WI38 (cell line): ENCODE data around the gene KCNH2.

Source experiments
- H3K4me3 ChIP-seq: 2 replicates; pipeline ENCODE4 v1.5.1; 2011; ENCODE audit warnings: low read depth, mild to moderate bottlenecking, control low read depth, low read length
- TF ChIP-seq, protein P1 (sequence below): IDR thresholded peaks from 2 replicates; pipeline ENCODE4 v1.5.1; 2012; ENCODE audit warnings: low read depth, mild to moderate bottlenecking, control low read depth, low read length

The KCNH2 gene

DNA sequence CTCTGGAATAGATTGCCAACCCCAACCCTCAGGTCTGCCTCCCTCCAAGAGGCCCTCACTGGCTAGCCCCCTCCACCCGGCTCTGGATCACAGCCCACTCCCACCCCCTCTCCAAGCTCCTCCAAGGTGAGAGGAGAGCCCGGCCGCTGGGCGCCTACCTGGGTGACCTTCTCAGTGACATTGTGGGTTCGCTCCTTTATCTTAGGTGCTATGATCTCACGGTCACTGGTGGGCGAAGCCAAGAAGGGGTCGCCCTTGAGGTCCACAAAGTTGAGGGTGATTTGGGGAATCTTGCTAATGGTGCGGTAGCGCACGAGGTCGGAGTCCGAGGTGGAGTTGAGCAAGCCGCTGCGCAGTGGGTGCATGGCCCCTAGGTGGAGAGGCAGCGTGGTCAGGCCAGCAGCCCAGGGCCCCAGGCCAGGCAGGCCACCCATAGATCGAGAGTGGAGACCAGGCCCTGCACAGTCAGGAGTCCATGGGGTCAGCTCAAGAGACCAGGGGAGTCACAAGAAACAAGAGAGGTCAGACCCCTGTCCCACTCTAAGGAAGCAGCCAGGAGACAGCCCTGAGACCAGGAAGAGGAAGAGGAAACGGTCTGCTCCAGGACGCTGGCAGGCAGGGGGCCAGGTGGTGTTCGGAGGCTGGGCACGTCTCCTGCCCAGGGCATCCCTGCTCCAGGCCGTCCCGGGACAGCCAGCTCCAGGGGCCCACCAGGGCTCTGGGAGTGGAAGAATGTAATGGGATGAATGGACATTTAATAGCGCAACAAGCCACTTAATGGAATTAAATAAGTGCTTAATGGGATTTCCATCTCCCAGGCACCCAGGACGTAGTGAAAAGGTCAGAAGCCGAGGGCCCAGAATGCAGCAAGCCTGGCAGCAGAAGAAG lies 20.7 kb downstream of the KCNH2 start:
- TF ChIP-seq, protein P1, sequence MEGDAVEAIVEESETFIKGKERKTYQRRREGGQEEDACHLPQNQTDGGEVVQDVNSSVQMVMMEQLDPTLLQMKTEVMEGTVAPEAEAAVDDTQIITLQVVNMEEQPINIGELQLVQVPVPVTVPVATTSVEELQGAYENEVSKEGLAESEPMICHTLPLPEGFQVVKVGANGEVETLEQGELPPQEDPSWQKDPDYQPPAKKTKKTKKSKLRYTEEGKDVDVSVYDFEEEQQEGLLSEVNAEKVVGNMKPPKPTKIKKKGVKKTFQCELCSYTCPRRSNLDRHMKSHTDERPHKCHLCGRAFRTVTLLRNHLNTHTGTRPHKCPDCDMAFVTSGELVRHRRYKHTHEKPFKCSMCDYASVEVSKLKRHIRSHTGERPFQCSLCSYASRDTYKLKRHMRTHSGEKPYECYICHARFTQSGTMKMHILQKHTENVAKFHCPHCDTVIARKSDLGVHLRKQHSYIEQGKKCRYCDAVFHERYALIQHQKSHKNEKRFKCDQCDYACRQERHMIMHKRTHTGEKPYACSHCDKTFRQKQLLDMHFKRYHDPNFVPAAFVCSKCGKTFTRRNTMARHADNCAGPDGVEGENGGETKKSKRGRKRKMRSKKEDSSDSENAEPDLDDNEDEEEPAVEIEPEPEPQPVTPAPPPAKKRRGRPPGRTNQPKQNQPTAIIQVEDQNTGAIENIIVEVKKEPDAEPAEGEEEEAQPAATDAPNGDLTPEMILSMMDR = no peak
- no peak overlapping the region for H3K4me3 ChIP-seq

DNA sequence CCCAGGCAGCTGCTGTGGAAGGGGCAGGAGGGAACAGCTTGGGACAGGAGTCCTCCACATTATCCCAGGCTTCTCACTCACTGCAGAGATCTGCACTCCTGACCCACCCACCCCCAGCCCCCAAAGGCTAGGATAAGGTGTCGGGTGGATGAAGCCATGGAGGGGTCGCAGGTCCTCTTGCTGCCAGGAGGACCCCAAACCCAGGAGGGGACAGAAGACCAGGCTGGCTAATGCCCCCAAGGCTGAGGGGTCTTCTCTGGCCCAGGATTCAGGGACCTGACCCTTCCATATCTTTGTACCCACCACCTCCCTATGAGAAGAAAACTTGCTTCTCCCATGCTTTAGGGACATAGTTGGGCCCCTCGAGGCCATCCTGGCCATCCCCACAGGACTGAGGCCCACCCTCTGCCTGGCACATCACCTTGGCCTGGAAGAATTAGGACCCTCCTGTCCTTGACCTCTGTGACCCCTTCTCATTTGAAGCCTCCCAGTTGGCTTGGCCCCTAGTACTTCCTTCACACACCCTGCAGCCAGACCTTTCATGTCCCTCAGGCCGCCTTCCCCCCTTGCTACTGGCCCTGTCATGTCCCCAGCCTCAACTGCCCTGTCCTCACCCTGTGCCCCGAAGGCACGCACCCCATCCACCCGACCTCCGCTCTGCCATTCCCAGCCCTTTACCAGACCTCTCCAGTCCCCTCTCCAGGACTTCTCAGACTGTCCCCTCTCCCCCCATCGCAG lies 21.6 kb downstream of the KCNH2 start:
- H3K4me3 ChIP-seq = no peak overlapping the region
- TF ChIP-seq, protein P1 = no peak

DNA sequence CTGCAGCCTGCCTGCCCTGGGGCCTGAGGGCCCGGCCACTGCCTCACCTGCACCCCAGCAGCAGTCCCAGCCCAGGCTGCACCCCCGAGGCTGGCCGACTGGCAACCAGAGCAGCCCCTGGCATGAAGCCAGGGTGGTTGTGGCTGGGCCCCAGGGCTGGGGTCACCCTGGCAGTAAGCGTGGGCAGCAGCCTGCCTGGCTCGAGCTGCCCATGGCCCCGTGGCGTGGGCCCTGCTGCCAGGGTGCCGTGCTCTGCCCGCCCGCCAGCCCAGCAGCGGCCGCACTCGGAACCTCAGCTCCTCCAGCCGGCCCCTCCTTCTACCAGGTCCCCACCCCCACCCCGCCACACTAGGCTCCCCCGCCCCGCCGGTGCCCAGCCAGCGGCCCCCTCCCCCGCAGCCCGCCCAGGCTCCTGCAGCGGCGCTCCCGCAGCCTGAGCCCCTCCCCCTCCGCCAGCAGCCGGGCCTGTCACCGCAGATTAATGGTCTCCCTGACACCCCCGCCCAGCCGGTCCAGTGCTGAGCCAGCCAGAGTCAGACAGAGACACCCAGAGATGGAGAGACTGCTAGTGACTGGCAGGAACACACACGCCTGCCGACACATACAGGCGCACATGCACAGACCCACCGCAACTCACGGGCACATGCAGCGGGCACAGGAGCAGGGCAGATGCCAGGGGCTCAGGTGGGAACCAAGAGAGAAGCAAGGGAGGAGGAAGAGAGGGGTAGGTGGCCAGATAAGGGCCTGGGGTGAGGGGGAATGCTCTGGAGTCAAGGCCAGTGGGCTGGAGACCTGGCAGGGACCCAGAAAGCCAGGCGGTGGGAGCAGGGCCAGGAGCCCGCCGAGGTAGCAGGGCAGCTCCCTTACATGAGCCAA lies 22.4 kb downstream of the KCNH2 start:
- TF ChIP-seq, protein P1 = no peak
- H3K4me3 ChIP-seq = no peak overlapping the region

DNA sequence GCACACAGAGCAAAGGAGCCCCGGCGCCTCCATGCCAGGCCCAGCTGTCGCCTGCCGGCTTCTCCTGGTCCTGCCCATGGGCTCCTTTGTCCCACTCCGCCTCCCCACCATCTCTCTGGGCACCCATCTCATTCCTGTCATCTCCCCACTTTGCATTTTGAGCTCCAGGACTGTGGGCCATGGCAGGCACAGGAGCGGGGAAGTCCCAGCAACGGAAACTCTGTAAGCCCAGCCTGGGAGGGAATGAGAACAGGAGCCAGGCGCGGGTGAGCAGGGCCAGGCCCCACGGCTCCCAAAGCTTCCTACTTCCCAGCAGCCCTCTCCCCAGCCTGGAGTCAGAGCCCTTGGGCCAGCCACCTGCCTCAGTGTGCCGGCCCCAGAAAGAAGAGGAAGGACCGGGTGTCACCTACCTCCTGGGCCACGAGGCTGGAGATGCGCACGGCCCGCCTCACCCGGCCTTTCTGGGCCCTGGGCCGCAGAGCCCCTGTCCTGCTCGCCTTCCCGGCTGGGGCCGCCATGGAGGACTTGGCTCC lies 23.1 kb downstream of the KCNH2 start:
- TF ChIP-seq, protein P1 = no peak
- no peak overlapping the region for H3K4me3 ChIP-seq

DNA sequence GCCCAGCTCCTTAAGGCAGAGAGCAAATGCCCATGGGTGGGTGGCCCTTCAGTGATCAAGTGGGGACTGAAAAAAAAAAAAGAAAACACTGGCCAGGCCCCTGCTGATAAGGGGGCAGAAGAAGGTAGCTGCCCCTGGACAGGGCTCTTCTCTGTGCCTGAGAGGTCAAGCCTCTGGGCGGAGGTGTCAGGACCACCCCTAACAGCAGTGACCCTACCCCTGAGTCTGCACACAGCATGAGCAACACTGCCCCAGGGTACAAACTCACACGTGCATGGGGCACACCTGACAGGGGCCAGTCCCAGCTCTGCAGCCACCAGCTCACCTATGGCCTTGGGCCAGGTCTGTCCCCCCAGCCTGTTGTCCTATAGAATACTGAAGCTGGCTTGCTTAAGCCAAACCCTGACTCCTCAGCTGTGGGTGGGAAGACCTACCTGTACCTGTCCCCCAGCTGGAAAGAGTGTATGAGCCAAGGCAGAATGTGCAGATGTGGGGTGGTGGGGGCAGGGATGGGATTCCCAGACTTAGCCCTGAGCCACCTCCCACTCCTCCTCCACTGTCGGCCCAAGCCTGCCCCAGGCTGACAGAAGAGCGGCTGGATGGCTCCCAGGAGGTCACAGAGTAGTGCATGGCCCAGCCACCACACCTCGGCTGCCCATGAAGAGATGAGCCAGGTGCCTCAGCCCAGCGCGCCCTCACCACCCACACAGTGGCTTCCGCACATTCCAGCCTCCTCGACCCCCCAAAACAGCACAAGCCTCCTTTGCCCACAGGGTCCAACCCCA lies 23.7 kb downstream of the KCNH2 start:
- no peak overlapping the region for H3K4me3 ChIP-seq
- TF ChIP-seq, protein P1 = no peak
